Amniotic epithelial cell (primary cell): ENCODE data around the gene ARHGAP26.

Experiments used
- DNase-seq: peaks from one replicate; pipeline ENCODE4 v3.0.0-alpha.2; 2010; ENCODE audit warnings: low read depth

The ARHGAP26 gene

GRCh38 chr5:143120460-143121134 lies 350.4 kb downstream of the ARHGAP26 start:
- DNase-seq = no peak

- DNase-seq = no peak
Observed at GRCh38 chr5:143121135-143121475, 350.9 kb downstream of the ARHGAP26 start.

GRCh38 chr5:143124593-143124992 lies 354.4 kb downstream of the ARHGAP26 start:
- DNase-seq = peak; percentile 46

GRCh38 chr5:143126174-143127019 lies 356.2 kb downstream of the ARHGAP26 start:
- DNase-seq = peak; percentile 67

- DNase-seq = peak; percentile 76
Observed at GRCh38 chr5:143128412-143129071, 358.4 kb downstream of the ARHGAP26 start.

GRCh38 chr5:143129203-143129602 lies 359.0 kb downstream of the ARHGAP26 start:
- no peak for DNase-seq

- peak; percentile 40 for DNase-seq
Observed at GRCh38 chr5:143129910-143130612, 359.9 kb downstream of the ARHGAP26 start.

GRCh38 chr5:143130613-143131305 lies 360.6 kb downstream of the ARHGAP26 start:
- DNase-seq = no peak

- DNase-seq = no peak
Observed at GRCh38 chr5:143131972-143132371, 361.8 kb downstream of the ARHGAP26 start.

GRCh38 chr5:143132739-143133138 lies 362.6 kb downstream of the ARHGAP26 start:
- no peak for DNase-seq

- peak; percentile 51 for DNase-seq
Observed at GRCh38 chr5:143133721-143134120, 363.5 kb downstream of the ARHGAP26 start.

GRCh38 chr5:143134269-143134668 lies 364.1 kb downstream of the ARHGAP26 start:
- no peak for DNase-seq

GRCh38 chr5:143134900-143135299 lies 364.7 kb downstream of the ARHGAP26 start:
- no peak for DNase-seq

GRCh38 chr5:143135832-143136551 lies 365.8 kb downstream of the ARHGAP26 start:
- peak; percentile 71 for DNase-seq

- peak; percentile 52 for DNase-seq
Observed at GRCh38 chr5:143138839-143139238, 368.7 kb downstream of the ARHGAP26 start.

- no peak for DNase-seq
Observed at GRCh38 chr5:143139585-143139984, 369.4 kb downstream of the ARHGAP26 start.

GRCh38 chr5:143140492-143141203 lies 370.5 kb downstream of the ARHGAP26 start:
- peak; percentile 52 for DNase-seq

GRCh38 chr5:143141652-143142051 lies 371.5 kb downstream of the ARHGAP26 start:
- DNase-seq = no peak

- peak; percentile 100 for DNase-seq
Observed at GRCh38 chr5:143142596-143143435, 372.6 kb downstream of the ARHGAP26 start.
